ENCODE results near the gene USHBP1. TPM values are rescaled to one million over a fixed set of nuclear protein-coding genes. Genes with fewer than 3 reads are reported as not detected.

Gene USHBP1
- total RNA-seq, 1 experiment from 2014 or later: 6.4 TPM

DNA sequence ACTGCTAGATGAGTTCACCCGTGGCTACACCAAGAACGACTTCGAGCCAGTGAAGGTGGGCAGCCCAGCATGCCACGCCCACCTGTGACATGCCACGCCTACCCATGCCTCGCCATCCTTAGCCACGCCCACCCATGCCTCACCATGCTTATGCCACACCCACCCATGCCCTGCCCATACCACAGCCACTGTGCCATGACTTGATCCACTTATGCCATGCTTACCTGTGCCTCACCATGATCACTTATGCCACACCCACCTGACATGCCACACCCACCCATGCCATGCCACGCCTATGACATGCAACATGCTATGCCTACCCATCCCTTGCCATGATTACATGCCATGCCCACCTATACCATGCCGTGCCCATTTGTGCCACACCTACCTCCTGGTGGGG lies 62.3 kb downstream of the USHBP1 start:
- no peak overlapping the region; a peak in 1 of 5 replicates for H3K4me3 Mint-ChIP-seq
- no CpG with 5 or more reads among the region's 9 CpGs for WGBS (ENCODE audit: extremely low coverage, insufficient read length, low lambda C conversion rate)
- H3K27me3 ChIP-seq (ENCODE audit: insufficient read depth, low read length): no peaks in the 10 kb centered on the region

More for the DNA sequence above, 62.3 kb downstream of the USHBP1 start:
- Histone ChIP-seq H4K91ac (ENCODE audit: insufficient read length, low read depth, low read length) (no peak overlapping the region), H2BK15ac (ENCODE audit: low read depth, low read length) (no peak overlapping the region), H3K56ac (ENCODE audit: insufficient read length, low read depth, low read length) (no peak overlapping the region), H3K27ac (ENCODE audit: insufficient read length, low read depth, low read length) (no peak overlapping the region), H4K5ac (ENCODE audit: insufficient read length, low read depth, low read length) (no peak overlapping the region), H3K79me1 (ENCODE audit: insufficient read depth, low read depth, low read length, poor library complexity, severe bottlenecking) (no peaks in the 10 kb centered on the region), H3T11ph (ENCODE audit: low read length) (no peak overlapping the region), H3K79me2 (ENCODE audit: insufficient read depth, low read length) (no peaks in the 10 kb centered on the region), H3K23ac (ENCODE audit: insufficient read length, low read depth, low read length) (no peak overlapping the region), H3K4me1 (ENCODE audit: insufficient read depth, low read length) (no peaks in the 10 kb centered on the region), H3K14ac (ENCODE audit: insufficient read depth, low read length) (no peak overlapping the region), H2BK12ac (ENCODE audit: insufficient read length, low read depth, low read length) (no peak overlapping the region), H2BK20ac (ENCODE audit: low read depth, low read length, poor library complexity, severe bottlenecking) (no peak overlapping the region), H3K18ac (ENCODE audit: insufficient read length, low read depth, low read length) (no peak overlapping the region), H3K23me2 (ENCODE audit: insufficient read length, low read depth, low read length, poor library complexity, severe bottlenecking) (no peaks in the 10 kb centered on the region), H2AFZ (ENCODE audit: low read length) (no peak overlapping the region), H4K8ac (replicated peaks; ENCODE audit: insufficient read length, low read depth, low read length) (no peak overlapping the region), H2BK120ac (ENCODE audit: low read depth, low read length, poor library complexity, severe bottlenecking) (no peak overlapping the region), H2BK5ac (ENCODE audit: insufficient read length, low read length) (no peak overlapping the region), H2AK5ac (ENCODE audit: insufficient read length, low read length) (no peak overlapping the region), H3K9ac (ENCODE audit: extremely low read depth, insufficient read length, low read length) (no peak overlapping the region), H4K20me1 (ENCODE audit: control insufficient read depth, insufficient read depth, insufficient read length) (peaks cover 2% of the 10 kb centered on the region), H3K9me3 (ENCODE audit: control insufficient read depth, low read depth, low read length) (no peaks in the 10 kb centered on the region), H3K4me2 (ENCODE audit: insufficient read depth, insufficient read length, low read length) (no peak overlapping the region), H3K4ac (ENCODE audit: low read depth, low read length) (no peak overlapping the region)
- Mint-ChIP-seq H3K9me3 (no peaks in the 10 kb centered on the region), H3K4me1 (no peaks in the 10 kb centered on the region), H3K27me3 (ENCODE audit: low read depth) (no peaks in the 10 kb centered on the region), H3K36me3 (ENCODE audit: insufficient read depth in 1 of 3, low read depth in 3 of 3) (peaks cover 52 to 79% (median 53%) of the 10 kb centered on the region in 3 experiments), H3K27ac (peak overlapping the region in 1 of 3 experiments; percentile 69; a peak in 1 of 7 replicates)
- no peak for DNase-seq
- TF ChIP-seq, protein P1, sequence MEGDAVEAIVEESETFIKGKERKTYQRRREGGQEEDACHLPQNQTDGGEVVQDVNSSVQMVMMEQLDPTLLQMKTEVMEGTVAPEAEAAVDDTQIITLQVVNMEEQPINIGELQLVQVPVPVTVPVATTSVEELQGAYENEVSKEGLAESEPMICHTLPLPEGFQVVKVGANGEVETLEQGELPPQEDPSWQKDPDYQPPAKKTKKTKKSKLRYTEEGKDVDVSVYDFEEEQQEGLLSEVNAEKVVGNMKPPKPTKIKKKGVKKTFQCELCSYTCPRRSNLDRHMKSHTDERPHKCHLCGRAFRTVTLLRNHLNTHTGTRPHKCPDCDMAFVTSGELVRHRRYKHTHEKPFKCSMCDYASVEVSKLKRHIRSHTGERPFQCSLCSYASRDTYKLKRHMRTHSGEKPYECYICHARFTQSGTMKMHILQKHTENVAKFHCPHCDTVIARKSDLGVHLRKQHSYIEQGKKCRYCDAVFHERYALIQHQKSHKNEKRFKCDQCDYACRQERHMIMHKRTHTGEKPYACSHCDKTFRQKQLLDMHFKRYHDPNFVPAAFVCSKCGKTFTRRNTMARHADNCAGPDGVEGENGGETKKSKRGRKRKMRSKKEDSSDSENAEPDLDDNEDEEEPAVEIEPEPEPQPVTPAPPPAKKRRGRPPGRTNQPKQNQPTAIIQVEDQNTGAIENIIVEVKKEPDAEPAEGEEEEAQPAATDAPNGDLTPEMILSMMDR (conservative IDR thresholded peaks at IDR 0.05): no peak

Data from H9 (cell line).